HL-60/S4 treated with phorbol 12-myristate 13-acetate at 8.2 ng/mL for 4 days and 3 days (cell line): Measurements from ENCODE around the gene FLII.
"Not testable (repeated sequence)": the region's sequence is repeated elsewhere in the genome, so short reads cannot be mapped to it uniquely, and the experiment has no call there.

ENCODE experiments used
- in situ Hi-C: fragments of 300-500 bp; cut with MboI; formaldehyde crosslinking; loops from 2 replicates; pipeline ENCODE4 v1.15.0; 2022; ENCODE audit warnings: low sequenced_read_pairs

The FLII gene

GRCh38 chr17:18224387-18225120 lies 34.0 kb downstream of the FLII start:
- in situ Hi-C loops, result no loop called here

DNA sequence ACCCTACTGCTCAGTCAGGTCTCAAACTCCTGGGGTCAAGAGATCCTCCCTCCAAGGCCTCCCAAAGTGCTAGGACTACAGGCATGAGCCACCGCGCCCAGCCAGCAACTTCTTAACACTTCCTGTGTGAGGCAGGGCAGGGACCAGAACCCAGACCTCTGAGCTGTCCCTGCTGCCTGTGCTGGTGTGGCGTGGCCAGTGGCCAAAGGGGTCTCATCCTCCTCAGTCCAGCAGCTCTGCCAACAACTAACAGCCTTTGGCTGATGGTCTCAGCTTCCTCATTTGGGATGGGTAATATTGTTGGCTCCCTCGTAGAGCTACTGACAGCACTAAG lies 34.5 kb downstream of the FLII start:
- in situ Hi-C loops, result no loop called here

GRCh38 chr17:18218756-18219415 lies 39.7 kb downstream of the FLII start:
- in situ Hi-C loops, result no loop called here

DNA sequence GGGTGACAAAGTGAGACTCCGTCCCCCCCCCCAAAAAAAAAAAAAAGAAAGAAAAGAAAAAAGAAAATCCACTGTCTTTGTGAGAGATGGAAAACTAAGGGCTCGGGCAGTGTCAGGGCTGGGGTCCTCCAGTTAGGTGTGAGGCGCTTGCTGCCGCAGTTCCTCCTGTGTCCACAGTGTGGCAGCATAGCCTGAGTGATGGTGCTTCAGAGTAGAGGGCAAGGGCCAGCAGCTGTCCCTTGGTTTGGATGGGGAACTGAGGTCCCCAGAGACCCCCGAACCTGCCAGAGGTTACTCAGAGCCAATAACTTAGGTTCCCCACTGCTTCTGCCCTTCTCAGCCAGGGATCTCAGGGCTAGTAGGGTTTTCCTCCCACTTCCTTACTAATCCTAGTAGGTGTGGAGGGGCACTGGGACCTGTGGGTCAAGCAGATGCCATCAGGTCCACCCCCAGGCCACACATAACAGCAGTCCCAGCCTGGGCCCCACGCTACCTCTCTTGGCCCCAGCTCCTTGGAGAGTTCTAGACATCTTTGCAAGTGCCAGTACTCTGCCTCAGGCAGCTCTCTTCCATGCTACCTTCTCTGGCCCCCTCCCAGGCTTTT lies 41.0 kb downstream of the FLII start:
- in situ Hi-C loops, result no loop called here

DNA sequence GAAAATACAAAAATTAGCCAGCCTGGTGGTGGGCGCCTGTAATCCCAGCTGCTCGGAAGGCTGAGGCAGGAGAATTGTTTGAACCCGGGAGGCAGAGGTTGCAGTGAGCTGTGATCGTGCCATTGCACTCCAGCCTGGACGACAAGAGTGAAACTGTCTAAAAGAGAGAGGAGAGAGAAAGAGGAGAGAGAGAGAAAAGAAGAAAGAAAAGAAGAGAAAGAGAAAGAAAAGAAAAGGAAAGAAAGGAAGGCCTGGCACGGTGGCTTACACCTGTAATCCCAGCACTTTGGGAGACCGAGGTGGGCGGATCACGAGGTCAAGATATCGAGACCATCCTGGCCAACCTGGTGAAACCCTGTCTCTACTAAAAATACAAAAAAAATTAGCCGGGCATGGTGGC lies 41.6 kb downstream of the FLII start:
- in situ Hi-C loops, result not testable (repeated sequence)

GRCh38 chr17:18213666-18214270 lies 44.8 kb downstream of the FLII start:
- in situ Hi-C loops, result no loop called here

DNA sequence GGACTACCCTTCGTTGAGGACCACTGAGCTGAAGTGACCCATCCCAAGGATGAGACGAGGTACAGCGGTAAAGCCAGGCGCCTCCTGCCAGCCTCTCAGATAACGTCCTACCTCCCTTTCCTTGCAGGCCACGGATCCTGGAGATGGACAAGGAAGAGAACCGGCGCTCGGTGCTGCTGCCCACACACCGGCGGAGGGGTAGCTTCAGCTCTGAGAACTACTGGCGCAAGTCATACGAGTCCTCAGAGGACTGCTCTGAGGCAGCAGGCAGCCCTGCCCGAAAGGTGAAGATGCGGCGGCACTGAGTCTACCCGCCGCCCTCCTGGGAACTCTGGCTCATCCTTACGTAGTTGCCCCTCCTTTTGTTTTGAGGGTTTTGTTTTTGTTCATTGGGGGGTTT lies 50.4 kb downstream of the FLII start:
- in situ Hi-C loops, result no loop called here

DNA sequence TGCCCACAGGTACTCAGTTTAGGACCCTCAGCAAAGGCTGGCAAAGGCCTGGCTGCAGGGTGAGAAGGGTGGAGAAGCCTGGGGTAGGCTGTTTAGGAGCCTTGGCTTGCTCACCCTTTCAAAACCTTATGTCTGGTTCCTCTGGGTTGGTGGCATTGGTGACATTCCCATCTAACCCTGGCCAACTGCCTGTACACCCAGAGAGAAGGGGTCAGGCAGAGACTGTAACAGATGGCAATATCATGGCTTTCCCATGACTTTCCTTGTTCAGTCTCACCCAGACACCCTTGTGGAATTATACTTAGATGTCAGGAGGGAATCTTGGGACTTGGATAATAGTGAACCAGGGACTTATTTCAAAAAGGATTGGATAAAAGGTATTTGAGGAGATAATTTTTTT lies 51.6 kb downstream of the FLII start:
- in situ Hi-C loops, result no loop called here

DNA sequence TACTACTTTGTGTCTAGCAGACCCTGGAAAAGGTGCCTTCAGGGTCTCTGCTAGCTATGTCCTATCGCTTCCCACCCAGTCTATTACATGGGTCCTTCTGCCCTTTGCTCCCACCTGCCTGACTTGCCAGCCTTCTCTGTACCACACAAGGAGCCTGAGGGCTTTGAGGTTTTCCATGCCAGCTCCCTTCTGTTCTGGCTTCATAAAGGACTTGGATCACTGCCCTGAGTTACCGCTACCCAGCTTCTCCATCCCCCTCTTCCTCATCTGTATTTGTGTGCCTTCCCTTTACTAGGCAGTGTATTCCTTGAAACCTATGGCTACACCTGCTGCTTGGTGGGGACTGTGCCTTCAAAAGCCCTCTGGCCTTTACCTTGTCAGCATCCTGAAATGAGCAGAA lies 52.7 kb downstream of the FLII start:
- in situ Hi-C loops, result no loop called here

DNA sequence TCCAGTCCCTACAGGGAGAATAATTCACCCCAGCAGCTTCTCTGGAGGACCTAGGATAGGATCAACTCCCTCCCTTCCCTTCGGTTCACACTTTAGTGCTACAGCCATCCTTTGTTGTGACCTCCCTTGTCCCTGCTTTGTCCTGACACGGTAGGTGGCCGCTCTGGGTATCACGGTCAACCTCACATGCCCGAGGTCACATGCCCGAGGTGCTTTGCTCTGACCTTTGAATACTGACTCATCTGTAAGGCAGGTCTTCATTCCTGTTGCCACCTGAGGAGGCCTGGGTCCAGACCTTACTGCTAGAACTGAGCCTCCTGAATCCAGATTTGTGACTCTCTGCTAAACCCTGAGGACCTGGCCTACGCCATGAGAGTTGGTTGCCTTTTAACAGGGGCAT lies 55.2 kb downstream of the FLII start:
- in situ Hi-C loops, result no loop called here

- in situ Hi-C loops, result no loop called here
Measured at GRCh38 chr17:18201108-18201507, 57.4 kb downstream of the FLII start.

GRCh38 chr17:18198530-18198929 lies 60.0 kb downstream of the FLII start:
- in situ Hi-C loops, result no loop called here

DNA sequence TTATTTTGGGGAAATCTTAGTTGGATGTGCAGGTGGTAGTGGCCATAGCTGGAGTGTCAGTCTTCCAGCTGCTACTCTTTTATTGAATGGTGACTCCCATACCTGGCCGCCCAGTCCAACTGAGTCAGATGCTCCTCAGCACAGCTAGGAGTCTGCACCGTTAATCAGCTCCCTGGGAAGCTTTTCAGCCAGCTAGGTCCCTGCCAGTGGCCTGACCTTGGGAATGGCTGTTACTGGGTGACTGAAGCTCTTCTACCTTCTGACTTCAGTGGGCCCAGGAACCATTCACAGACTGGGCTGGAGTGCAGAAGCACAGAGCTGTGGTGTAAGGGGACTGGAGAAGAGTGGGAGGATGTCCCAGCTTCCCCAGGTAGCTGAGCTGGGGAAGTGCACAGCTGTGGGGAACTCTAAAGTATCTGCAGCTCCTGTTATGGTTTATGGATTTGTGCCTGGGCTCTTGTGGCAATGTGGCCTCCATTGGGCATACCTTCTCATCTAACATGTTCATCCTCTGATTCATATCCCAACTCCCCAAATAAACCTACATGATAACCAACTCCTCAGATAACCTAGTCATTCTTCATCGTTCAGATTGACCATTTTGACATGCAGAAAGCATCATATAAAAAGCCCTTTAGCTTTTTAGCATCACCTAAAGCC lies 60.9 kb downstream of the FLII start:
- in situ Hi-C loops, result no loop called here

DNA sequence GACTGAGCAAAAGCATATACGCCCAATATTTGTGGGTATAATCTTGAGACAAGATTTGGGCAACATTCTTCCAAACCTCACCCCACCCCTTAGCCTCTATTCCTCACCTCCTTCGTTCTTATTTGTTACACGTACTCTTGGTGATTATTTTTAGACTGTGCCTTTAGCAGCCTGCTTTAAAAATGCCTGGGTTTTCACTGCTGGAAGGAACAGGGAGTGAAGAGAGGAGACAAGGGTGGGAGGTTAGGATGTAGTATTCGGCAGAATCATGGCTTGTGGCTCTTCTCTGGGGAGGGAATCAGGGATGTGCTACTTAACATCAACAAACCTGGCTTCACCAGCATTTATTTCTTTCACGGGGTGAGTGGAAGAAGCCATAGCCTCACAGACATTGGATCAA lies 63.3 kb downstream of the FLII start:
- in situ Hi-C loops, result no loop called here
